DND-41 (cell line): ENCODE measurements around the gene TBC1D22B.

Experiments
- CTCF ChIP-seq: IDR thresholded peaks from 2 replicates; pipeline ENCODE4 v1.5.1; 2012; ENCODE audit warnings: borderline replicate concordance, low read length, moderate library complexity, mild to moderate bottlenecking; ENCODE audit not compliant: poor library complexity, severe bottlenecking; ENCODE audit errors: extremely low read depth
- EZH2 ChIP-seq: IDR thresholded peaks from 3 replicates; pipeline ENCODE4 v1.6.1; 2012; ENCODE audit warnings: borderline replicate concordance, low read depth, mild to moderate bottlenecking, moderate library complexity, low read length, inconsistent platforms; ENCODE audit not compliant: severe bottlenecking

GRCh38 chr6:37353761-37354525 lies 96.4 kb downstream of the TBC1D22B start, which contains the start of gene RNF8:
- TF ChIP-seq EZH2: no peak
- TF ChIP-seq CTCF: no peak
